ENCODE measurements around the gene RNF19B. TPM values are rescaled to one million over a fixed set of nuclear protein-coding genes. Genes with fewer than 3 reads are reported as not detected.

RNF19B gene
- total RNA-seq, 1 experiment from 2014 or later = 22.5 TPM

GRCh38 chr1:32980080-32980479 is 15.5 kb upstream of the RNF19B start:
- no peak for ATAC-seq
- CTCF ChIA-PET = no interaction called here

More at GRCh38 chr1:32980080-32980479, 15.5 kb upstream of the RNF19B start:
- Histone ChIP-seq H3K27me3 (ENCODE audit: insufficient read depth, low read length) (no peaks in the 10 kb centered on the region), H3K4me3 (replicated peaks in 1 of 2; ENCODE audit: low read depth in 1 of 2, low read length in 2 of 2) (no peak overlapping the region), H2AFZ (ENCODE audit: low read depth, low read length, poor library complexity, severe bottlenecking) (no peak overlapping the region), H3K9me3 (ENCODE audit: control insufficient read depth in 1 of 2, insufficient read depth in 1 of 2, low read depth in 1 of 2, low read length in 2 of 2) (no peaks in the 10 kb centered on the region), H3K4me1 (ENCODE audit: control insufficient read depth in 1 of 2, insufficient read depth in 2 of 2, low read length in 2 of 2) (peaks cover 0 to 10% of the 10 kb centered on the region in 2 experiments; a peak in 1 of 4 replicates), H4K20me1 (ENCODE audit: insufficient read depth) (no peaks in the 10 kb centered on the region), H3K79me2 (ENCODE audit: insufficient read depth, low read length) (no peaks in the 10 kb centered on the region), H3K36me3 (ENCODE audit: control insufficient read depth in 1 of 2, insufficient read depth in 2 of 2, low read length in 2 of 2) (no peaks in the 10 kb centered on the region), H3K4me2 (ENCODE audit: low read length) (no peak overlapping the region), H3K27ac (ENCODE audit: low read depth, low read length) (no peak overlapping the region), H3K9me2 (ENCODE audit: insufficient read depth) (no peaks in the 10 kb centered on the region), H3K9ac (ENCODE audit: low read length) (no peak overlapping the region)
- POLR2A ChIA-PET = no interaction called here
- BruUV-seq (replicated peaks) = no TSS peak
- TF ChIP-seq ZFX (IDR thresholded peaks at IDR 0.05) (no peak), MAX (IDR thresholded peaks at IDR 0.05) (no peak), POLR2AphosphoS5 (IDR thresholded peaks at IDR 0.05; ENCODE audit: low read depth, low read length) (no peak), RAD21 (IDR thresholded peaks at IDR 0.05; ENCODE audit: low read depth) (no peak), CEBPB (IDR thresholded peaks at IDR 0.05; ENCODE audit: low read depth) (no peak), EZH2 (IDR thresholded peaks at IDR 0.05) (no peak), FOSL1 (IDR thresholded peaks at IDR 0.05; ENCODE audit: low read depth) (no peak), TCF7L2 (IDR thresholded peaks at IDR 0.05; ENCODE audit: borderline replicate concordance, extremely low read depth, insufficient read depth, insufficient read length) (no peak), ELF1 (IDR thresholded peaks at IDR 0.05; ENCODE audit: borderline replicate concordance, low read depth) (no peak), ZBTB33 (IDR thresholded peaks at IDR 0.05; ENCODE audit: extremely low read depth, insufficient replicate concordance, low read length) (no peak), SRF (IDR thresholded peaks at IDR 0.05; ENCODE audit: low read depth) (no peak)
- RAD21 ChIA-PET (ENCODE audit: low non-redundant PET in 1 of 2, low total read pairs in 2 of 2, uncharacterized antibody in 2 of 2, unreplicated experiment in 2 of 2) = no interaction called here
- DNase-seq (ENCODE audit: low read depth, low spot score) = no peak
- intact Hi-C loops (cut with micrococcal nuclease) = no loop called here

Measured in HCT116 (cell line).